Stimulated activated naive B cell treated with anti-CD40 and anti-IgM and Interleukin-4, amounts not matched to agents 10 μg/mL and 1 μg/mL and 100 μg/mL, for 72 hours (primary cell): ENCODE measurements around the gene CERS6.

Source experiments
- ATAC-seq, 2 donors: fragments of 150-1000 bp; cut with Tn5 transposase; replicated peaks; 2 replicates each; pipeline ENCODE4 v1.10.0; 2021; ENCODE audit warnings: moderate library complexity in 1 of 2
- DNase-seq: peaks from one replicate; pipeline ENCODE4 v3.0.0; 2021
- H3K27ac Mint-ChIP-seq: one replicate; pipeline ENCODE4 v1.8.0; 2022; ENCODE audit warnings: mild to moderate bottlenecking, mixed read lengths
- H3K27me3 Mint-ChIP-seq, 2 donors: one replicate each; pipeline ENCODE4 v1.8.0; 2022; ENCODE audit warnings: mixed read lengths in 2 of 2
- H3K36me3 Mint-ChIP-seq, 2 donors: one replicate each; pipeline ENCODE4 v1.8.0; 2022; ENCODE audit warnings: mixed read lengths in 2 of 2, mild to moderate bottlenecking in 1 of 2
- H3K4me1 Mint-ChIP-seq, 2 donors: one replicate each; pipeline ENCODE4 v1.8.0; 2022; ENCODE audit warnings: mixed read lengths in 2 of 2, mild to moderate bottlenecking in 1 of 2
- H3K4me3 Mint-ChIP-seq, 2 donors: one replicate each; pipeline ENCODE4 v1.8.0; 2022; ENCODE audit warnings: mild to moderate bottlenecking in 2 of 2, mixed read lengths in 2 of 2, moderate library complexity in 1 of 2
- H3K9me3 Mint-ChIP-seq, 2 donors: one replicate each; pipeline ENCODE4 v1.8.0; 2022; ENCODE audit warnings: mixed read lengths in 2 of 2, mild to moderate bottlenecking in 1 of 2

The CERS6 gene

GRCh38 chr2:168798076-168798887, 342.2 kb downstream of the CERS6 start:
- Mint-ChIP-seq H3K27me3 (no peaks in the 10 kb centered on the region), H3K36me3 (no peaks in the 10 kb centered on the region), H3K9me3 (no peaks in the 10 kb centered on the region), H3K4me3 (no peak overlapping the region), H3K4me1 (no peaks in the 10 kb centered on the region), H3K27ac (no peak overlapping the region)
- DNase-seq (no peak), ATAC-seq (no peak)

GRCh38 chr2:168798888-168799410, 342.9 kb downstream of the CERS6 start:
- no peaks in the 10 kb centered on the region for H3K4me1 Mint-ChIP-seq
- H3K27ac Mint-ChIP-seq = no peak overlapping the region
- no peaks in the 10 kb centered on the region for H3K36me3 Mint-ChIP-seq
- ATAC-seq = no peak
- no peaks in the 10 kb centered on the region for H3K9me3 Mint-ChIP-seq
- no peak for DNase-seq
- no peak overlapping the region for H3K4me3 Mint-ChIP-seq
- H3K27me3 Mint-ChIP-seq = no peaks in the 10 kb centered on the region

DNA sequence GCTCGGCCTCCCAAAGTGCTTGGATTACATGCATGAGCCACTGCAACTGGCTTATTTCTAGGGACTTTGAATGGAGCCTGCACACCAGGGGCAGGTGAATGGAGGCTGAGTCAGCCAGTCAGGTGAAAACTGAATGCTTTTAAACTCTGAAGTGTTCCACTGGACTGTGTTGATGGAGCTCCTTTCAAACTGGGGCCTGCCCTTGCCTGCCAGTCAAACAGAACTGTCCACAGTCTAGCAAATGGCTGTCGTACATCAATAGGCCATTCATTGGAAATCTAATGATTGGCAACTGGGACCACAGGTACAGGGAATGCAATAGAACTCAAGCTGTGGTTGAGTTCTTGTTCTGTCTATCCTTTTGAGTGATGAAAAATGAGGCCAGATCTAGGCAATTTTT, 345.4 kb downstream of the CERS6 start:
- no peaks in the 10 kb centered on the region for H3K27me3 Mint-ChIP-seq
- H3K36me3 Mint-ChIP-seq = no peaks in the 10 kb centered on the region
- no peak overlapping the region for H3K4me3 Mint-ChIP-seq
- no peaks in the 10 kb centered on the region for H3K4me1 Mint-ChIP-seq
- DNase-seq (no peak), ATAC-seq (no peak)
- H3K9me3 Mint-ChIP-seq = no peaks in the 10 kb centered on the region
- H3K27ac Mint-ChIP-seq = no peak overlapping the region

DNA sequence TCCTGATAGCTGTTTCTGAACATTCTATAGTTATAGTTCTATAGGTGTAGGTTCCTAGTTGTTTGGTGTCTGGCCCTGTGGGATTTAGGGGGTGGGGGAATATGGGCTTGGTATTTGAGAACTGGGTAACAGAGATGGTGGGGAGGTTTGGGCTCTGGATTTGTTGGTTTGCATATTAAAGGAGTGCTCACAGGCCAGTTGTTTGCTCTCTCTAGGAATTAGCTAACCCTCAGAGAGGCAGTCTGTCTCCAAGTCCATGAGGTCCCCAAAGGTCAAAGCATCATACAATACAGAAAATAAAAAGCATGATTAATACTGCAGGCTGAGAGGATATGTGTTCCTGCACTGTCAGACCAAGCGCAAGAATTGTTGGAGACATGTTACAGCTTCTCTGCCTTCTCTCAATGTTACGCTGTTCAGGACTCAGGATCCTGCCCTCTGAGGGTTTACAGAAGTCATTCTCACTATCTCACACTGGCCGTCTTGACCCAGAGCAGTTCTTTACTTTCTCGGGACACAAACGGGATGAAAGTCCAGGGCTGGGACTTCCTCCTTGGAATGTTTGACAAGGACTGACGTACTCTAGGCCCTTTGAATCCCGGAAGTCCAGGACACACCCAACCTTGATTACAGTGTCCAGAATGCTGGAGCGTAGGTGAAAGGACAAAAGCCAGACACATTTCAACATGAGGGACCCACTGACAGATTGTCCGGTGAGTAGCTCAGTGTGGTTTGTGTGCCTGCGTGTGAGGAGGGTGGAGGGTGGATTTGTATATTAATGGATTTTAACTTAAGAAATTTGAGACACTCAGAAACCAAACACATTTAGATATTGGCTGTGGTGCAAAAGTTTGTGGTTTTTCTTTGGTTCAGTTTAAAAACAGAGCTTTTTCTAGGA, 346.1 kb downstream of the CERS6 start, which contains the start of gene NOSTRIN:
Gene NOSTRIN, plus strand, starts transcription at position 677 of the 898 bp plus-strand sequence. Its CDS starts 10 bp downstream, at position 687.
- DNase-seq (no peak), ATAC-seq (no peak)
- Mint-ChIP-seq H3K36me3 (no peaks in the 10 kb centered on the region), H3K27me3 (no peaks in the 10 kb centered on the region), H3K9me3 (no peaks in the 10 kb centered on the region), H3K4me1 (no peaks in the 10 kb centered on the region), H3K27ac (no peak within 1 kb of the TSS), H3K4me3 (no peak within 1 kb of the TSS)

DNA sequence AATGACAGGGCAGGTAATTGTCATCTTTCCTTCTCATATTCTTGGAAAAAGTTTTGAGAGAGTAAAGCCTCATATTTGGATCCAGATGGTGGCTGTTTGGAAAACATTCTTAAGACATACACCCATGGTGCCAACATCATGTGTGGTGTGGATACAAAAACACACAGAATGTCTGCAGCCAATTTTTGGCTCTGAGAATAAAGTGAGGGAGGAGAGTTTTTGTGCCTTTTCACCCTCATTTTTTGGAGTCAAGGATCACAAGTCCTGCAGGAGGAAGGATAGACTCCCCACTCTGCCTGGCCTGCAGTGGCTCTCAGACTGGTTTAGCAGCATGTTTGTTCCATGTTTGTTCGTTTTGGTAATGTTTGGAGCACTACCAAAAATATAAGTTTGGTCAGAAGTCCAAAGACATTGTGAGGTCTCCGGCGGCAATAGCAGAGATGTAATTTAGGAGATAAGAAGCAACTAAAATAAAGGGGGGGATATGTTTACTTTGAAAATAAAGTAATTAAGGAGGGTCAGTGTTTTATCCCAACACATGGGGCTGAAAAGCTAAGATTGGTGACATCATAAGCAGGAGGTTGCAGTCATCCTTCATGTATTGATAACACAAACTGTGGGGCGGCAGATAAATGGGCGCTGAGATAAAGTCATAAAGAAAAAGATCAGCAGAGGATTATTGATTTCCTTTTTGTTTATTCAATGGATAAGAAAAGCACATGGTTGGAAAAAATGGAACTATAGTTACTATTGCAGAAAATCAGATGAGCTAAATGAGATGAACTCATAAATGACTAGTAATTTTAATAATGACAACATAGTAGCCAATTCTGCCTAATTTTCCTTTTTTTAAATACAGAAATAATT, 347.0 kb downstream of the CERS6 start:
- Mint-ChIP-seq H3K4me1 (no peaks in the 10 kb centered on the region), H3K4me3 (no peak overlapping the region)
- ATAC-seq = no peak

DNA sequence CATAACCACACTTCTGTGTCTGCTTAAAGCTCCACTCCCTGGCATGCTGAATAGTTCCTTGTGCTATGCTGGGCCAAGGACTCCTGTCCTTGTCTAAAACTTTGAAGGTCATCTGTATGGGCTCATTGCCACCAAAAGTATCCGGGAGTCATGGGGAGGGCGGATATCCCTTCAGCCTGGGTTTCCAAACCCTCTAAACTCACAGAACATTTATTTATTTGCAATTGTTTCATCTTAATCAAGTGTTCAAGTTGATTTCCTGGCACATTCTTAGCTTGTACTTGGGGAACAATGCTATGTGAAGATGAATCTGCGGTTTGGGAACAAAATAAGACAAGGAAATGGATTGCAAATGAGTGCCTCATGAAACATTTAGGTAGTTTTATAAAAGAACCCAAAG, 348.1 kb downstream of the CERS6 start:
- no peaks in the 10 kb centered on the region for H3K4me1 Mint-ChIP-seq
- DNase-seq (no peak), ATAC-seq (no peak)
- H3K9me3 Mint-ChIP-seq = no peaks in the 10 kb centered on the region
- no peak overlapping the region for H3K4me3 Mint-ChIP-seq
- no peaks in the 10 kb centered on the region for H3K36me3 Mint-ChIP-seq
- no peak overlapping the region for H3K27ac Mint-ChIP-seq
- H3K27me3 Mint-ChIP-seq = no peaks in the 10 kb centered on the region

More for the DNA sequence above, 347.0 kb downstream of the CERS6 start:
- Mint-ChIP-seq H3K27me3 (no peaks in the 10 kb centered on the region), H3K27ac (no peak overlapping the region), H3K9me3 (no peaks in the 10 kb centered on the region), H3K36me3 (no peaks in the 10 kb centered on the region)
- DNase-seq = no peak

- Mint-ChIP-seq H3K9me3 (no peaks in the 10 kb centered on the region), H3K36me3 (no peaks in the 10 kb centered on the region), H3K27me3 (no peaks in the 10 kb centered on the region), H3K4me1 (no peaks in the 10 kb centered on the region), H3K27ac (no peak overlapping the region), H3K4me3 (no peak overlapping the region)
- ATAC-seq (no peak), DNase-seq (no peak)
Observed at GRCh38 chr2:168805615-168806014, 349.5 kb downstream of the CERS6 start.

DNA sequence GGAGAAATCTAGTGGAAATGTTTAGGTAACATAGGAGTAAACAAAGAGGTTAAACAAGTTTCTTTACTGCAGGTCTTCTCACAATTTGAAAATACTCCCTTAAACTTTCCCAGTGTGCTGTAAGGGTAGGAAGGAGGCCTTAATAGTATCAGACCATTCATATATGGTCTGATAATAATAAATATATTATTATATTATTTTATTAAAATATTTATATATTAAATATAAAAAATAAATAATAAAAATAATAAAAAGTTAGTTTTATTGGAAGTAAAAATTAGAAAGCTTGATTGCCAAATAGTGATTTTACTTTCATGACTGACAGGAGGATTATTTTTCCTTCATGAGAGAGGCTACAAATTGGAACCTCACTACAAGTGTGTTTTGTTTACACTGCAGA, 353.5 kb downstream of the CERS6 start:
- ATAC-seq (no peak), DNase-seq (no peak)
- Mint-ChIP-seq H3K27ac (no peak overlapping the region), H3K9me3 (no peaks in the 10 kb centered on the region), H3K4me3 (no peak overlapping the region), H3K36me3 (no peaks in the 10 kb centered on the region), H3K27me3 (no peaks in the 10 kb centered on the region), H3K4me1 (no peaks in the 10 kb centered on the region)

- DNase-seq (no peak), ATAC-seq (no peak)
- Mint-ChIP-seq H3K27ac (no peak overlapping the region), H3K4me1 (no peaks in the 10 kb centered on the region), H3K36me3 (no peaks in the 10 kb centered on the region), H3K27me3 (no peaks in the 10 kb centered on the region), H3K9me3 (no peaks in the 10 kb centered on the region), H3K4me3 (no peak overlapping the region)
Observed at GRCh38 chr2:168810235-168810634, 354.2 kb downstream of the CERS6 start.

DNA sequence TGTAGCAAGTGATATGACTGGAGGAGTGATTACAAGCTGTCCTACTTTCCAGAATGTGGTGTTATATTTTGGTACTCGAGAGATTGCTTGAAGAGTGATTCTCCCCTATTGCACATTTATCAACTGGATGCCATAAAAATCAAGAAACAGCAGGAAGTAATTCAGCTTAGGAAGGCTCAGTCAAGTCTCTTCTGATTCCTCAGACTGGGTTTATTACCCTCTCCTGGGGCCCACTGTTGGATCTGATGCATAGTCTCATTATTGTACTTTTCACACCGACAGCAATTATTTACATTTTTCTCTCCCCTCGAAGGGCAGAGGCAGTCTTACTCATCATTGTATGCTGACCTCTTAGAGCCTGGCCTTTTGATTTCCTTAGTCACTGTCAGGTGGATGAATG, 355.6 kb downstream of the CERS6 start:
- H3K36me3 Mint-ChIP-seq = no peaks in the 10 kb centered on the region
- no peaks in the 10 kb centered on the region for H3K4me1 Mint-ChIP-seq
- H3K27me3 Mint-ChIP-seq = no peaks in the 10 kb centered on the region
- H3K9me3 Mint-ChIP-seq = no peaks in the 10 kb centered on the region
- DNase-seq = no peak
- no peak overlapping the region for H3K27ac Mint-ChIP-seq
- H3K4me3 Mint-ChIP-seq = no peak overlapping the region
- no peak for ATAC-seq

- Mint-ChIP-seq H3K27me3 (no peaks in the 10 kb centered on the region), H3K9me3 (no peaks in the 10 kb centered on the region), H3K36me3 (no peaks in the 10 kb centered on the region), H3K4me1 (no peaks in the 10 kb centered on the region), H3K4me3 (no peak overlapping the region), H3K27ac (no peak overlapping the region)
- DNase-seq (no peak), ATAC-seq (no peak)
Observed at GRCh38 chr2:168814046-168814445, 358.0 kb downstream of the CERS6 start.

GRCh38 chr2:168814939-168815907, 359.2 kb downstream of the CERS6 start:
- Mint-ChIP-seq H3K36me3 (no peaks in the 10 kb centered on the region), H3K4me1 (no peaks in the 10 kb centered on the region), H3K27ac (no peak overlapping the region), H3K9me3 (no peaks in the 10 kb centered on the region), H3K27me3 (no peaks in the 10 kb centered on the region), H3K4me3 (no peak overlapping the region)
- ATAC-seq (no peak), DNase-seq (no peak)

GRCh38 chr2:168816369-168816768, 360.3 kb downstream of the CERS6 start:
- Mint-ChIP-seq H3K36me3 (no peaks in the 10 kb centered on the region), H3K4me3 (no peak overlapping the region), H3K27me3 (no peaks in the 10 kb centered on the region), H3K27ac (no peak overlapping the region), H3K4me1 (no peaks in the 10 kb centered on the region), H3K9me3 (no peaks in the 10 kb centered on the region)
- DNase-seq (no peak), ATAC-seq (no peak)
